Subcutaneous adipose tissue (tissue), 4 donors: Measurements from ENCODE around the gene SPTBN1. TPM values are rescaled to one million over a fixed set of nuclear protein-coding genes. Genes with fewer than 3 reads are reported as not detected.

Source experiments
- total RNA-seq, 4 donors: library from RNA; depleted of rRNA; stranded (reverse); fragments of >200 nt; gene quantifications; one replicate each; pipeline ENCODE4 v1.1.0, GENCODE V29; 2016
- TF ChIP-seq, protein P1 (sequence below): fragments of 450-650 bp; IDR thresholded peaks from one replicate; pipeline ENCODE4 v1.5.1; 2016; ENCODE audit warnings: low read depth, mild to moderate bottlenecking, control low read depth, antibody characterized with exemption, moderate library complexity

Gene SPTBN1
- total RNA-seq, 4 donors from 2014 or later, result 655 to 1,523 (median 889) TPM

- TF ChIP-seq, protein P1, sequence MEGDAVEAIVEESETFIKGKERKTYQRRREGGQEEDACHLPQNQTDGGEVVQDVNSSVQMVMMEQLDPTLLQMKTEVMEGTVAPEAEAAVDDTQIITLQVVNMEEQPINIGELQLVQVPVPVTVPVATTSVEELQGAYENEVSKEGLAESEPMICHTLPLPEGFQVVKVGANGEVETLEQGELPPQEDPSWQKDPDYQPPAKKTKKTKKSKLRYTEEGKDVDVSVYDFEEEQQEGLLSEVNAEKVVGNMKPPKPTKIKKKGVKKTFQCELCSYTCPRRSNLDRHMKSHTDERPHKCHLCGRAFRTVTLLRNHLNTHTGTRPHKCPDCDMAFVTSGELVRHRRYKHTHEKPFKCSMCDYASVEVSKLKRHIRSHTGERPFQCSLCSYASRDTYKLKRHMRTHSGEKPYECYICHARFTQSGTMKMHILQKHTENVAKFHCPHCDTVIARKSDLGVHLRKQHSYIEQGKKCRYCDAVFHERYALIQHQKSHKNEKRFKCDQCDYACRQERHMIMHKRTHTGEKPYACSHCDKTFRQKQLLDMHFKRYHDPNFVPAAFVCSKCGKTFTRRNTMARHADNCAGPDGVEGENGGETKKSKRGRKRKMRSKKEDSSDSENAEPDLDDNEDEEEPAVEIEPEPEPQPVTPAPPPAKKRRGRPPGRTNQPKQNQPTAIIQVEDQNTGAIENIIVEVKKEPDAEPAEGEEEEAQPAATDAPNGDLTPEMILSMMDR, result no peak
These were observed 146.7 kb downstream of the SPTBN1 start for GRCh38 chr2:54602736-54603322.

DNA sequence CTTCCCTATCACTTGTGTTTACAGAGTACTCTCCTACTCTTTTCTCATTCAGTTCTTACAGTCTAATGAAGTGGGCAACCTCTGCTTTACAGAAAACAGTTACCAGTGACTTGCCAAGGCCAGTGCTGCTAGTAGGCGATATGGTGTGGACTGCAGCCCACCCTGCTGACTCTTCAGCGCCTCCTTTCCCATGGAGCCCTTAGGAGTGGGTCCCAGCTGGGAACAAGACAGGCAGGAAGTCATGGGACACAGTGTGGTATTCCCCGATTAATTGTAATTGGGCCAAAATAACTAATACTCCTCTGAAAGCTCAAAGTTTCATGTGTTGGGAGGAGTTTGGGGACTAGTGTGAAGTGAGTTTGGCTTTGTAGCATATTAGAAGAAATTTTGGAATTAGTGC, 147.2 kb downstream of the SPTBN1 start:
- TF ChIP-seq, protein P1, result no peak

- TF ChIP-seq, protein P1, result no peak
These were observed 147.7 kb downstream of the SPTBN1 start for GRCh38 chr2:54603796-54604195.

GRCh38 chr2:54604871-54605270, 148.7 kb downstream of the SPTBN1 start:
- TF ChIP-seq, protein P1, result no peak

DNA sequence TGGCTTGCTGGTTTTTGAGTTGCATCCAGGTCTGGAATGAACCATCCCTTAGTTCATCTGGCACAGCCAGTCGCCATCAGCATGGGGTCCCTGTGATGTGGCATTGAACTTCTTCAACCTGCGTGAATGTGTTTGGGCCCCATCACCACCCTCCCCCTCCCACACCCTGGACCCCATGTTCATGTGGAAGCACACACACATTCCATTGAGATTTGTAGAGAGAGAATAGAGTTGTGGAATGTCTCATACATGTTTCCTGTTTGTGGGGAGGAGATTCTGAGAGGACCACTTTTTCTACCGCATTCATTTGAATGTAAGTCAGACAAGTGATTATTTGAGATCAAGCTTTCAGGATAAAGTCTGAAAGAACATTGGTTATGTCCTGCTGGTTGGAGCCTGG, 149.7 kb downstream of the SPTBN1 start:
- TF ChIP-seq, protein P1, result no peak

- TF ChIP-seq, protein P1, result no peak
These were observed 150.3 kb downstream of the SPTBN1 start for GRCh38 chr2:54606393-54606958.

DNA sequence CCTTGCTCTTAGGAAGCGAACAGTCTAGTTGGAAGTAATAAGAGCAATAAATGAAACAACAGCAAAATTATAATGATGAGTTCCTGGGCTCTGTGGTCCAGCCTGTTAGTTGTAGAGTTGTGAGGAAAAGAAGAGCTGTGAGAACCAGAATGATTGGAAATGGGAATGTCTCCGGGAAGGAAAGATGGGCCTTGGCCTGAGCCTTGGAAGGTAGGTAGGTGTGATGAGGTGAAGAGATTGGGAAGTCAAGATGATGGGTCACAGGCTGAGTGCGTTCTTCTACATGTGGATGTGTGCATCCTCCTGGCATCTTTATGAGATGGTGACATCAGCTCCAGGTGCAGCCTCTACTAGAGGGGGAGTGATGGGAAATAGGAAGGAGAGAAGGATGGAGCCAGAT, 152.1 kb downstream of the SPTBN1 start:
- TF ChIP-seq, protein P1, result no peak
